ENCODE results near the gene RANBP3.

Gene RANBP3

GRCh38 chr19:5918463-5919079 lies 59.4 kb downstream of the RANBP3 start:
- no peak for DNase-seq

GRCh38 chr19:5917431-5918107 lies 60.4 kb downstream of the RANBP3 start:
- DNase-seq: no peak

- no peak for DNase-seq
These were observed 61.7 kb downstream of the RANBP3 start for GRCh38 chr19:5916181-5916708.

- no peak for DNase-seq
These were observed 62.2 kb downstream of the RANBP3 start for GRCh38 chr19:5915782-5916165.

GRCh38 chr19:5914946-5915781 lies 62.8 kb downstream of the RANBP3 start:
- no peak for DNase-seq

- no peak for DNase-seq
These were observed 63.6 kb downstream of the RANBP3 start for GRCh38 chr19:5914358-5914774.

GRCh38 chr19:5913739-5914357 lies 64.1 kb downstream of the RANBP3 start, which contains the start of gene CAPS:
Gene CAPS, plus strand, starts transcription at chr19:5914254. Its CDS starts 153 bp downstream, at chr19:5914407.
- DNase-seq: no peak

- no peak for DNase-seq
These were observed 66.6 kb downstream of the RANBP3 start for GRCh38 chr19:5911366-5911765.

- DNase-seq: no peak
These were observed 67.4 kb downstream of the RANBP3 start for GRCh38 chr19:5910638-5910907.

- no peak for DNase-seq
These were observed 69.0 kb downstream of the RANBP3 start for GRCh38 chr19:5908773-5909442.

- DNase-seq: no peak
These were observed 70.7 kb downstream of the RANBP3 start for GRCh38 chr19:5907241-5907640.

- DNase-seq: peak; percentile 73
These were observed 72.7 kb downstream of the RANBP3 start for GRCh38 chr19:5905114-5905778.

- peak; percentile 100 for DNase-seq
These were observed 73.4 kb downstream of the RANBP3 start, which contains the start of gene VMAC for GRCh38 chr19:5904352-5905113. Gene VMAC, plus strand, starts transcription at chr19:5904872. Its CDS starts 19 bp downstream, at chr19:5904891.

- DNase-seq: peak; percentile 100
These were observed 74.2 kb downstream of the RANBP3 start, which contains the start of gene NDUFA11 for GRCh38 chr19:5903624-5904351. Gene NDUFA11, minus strand, starts transcription at chr19:5903790. Its CDS starts 82 bp downstream, at chr19:5903708.

- DNase-seq: no peak
These were observed 74.8 kb downstream of the RANBP3 start for GRCh38 chr19:5903056-5903623.

- no peak for DNase-seq
These were observed 77.0 kb downstream of the RANBP3 start for GRCh38 chr19:5900976-5901375.

GRCh38 chr19:5899728-5900526 lies 78.0 kb downstream of the RANBP3 start:
- DNase-seq: no peak

GRCh38 chr19:5897189-5897969 lies 80.6 kb downstream of the RANBP3 start:
- no peak for DNase-seq

Measured in NCI-H510A treated with DMSO at 0.1 percent for 48 hours (cell line).